Panc1 (cell line): Measurements from ENCODE around the gene CKAP2. TPM values are rescaled to one million over a fixed set of nuclear protein-coding genes. Genes with fewer than 3 reads are reported as not detected.
"Not testable (repeated sequence)": the region's sequence is repeated elsewhere in the genome, so short reads cannot be mapped to it uniquely, and the experiment has no call there.

Experiments used
- ATAC-seq: fragments of 200-7000 bp; cut with Tn5 transposase; 2 replicates; pipeline ENCODE4 v1.9.1; 2020; ENCODE audit warnings: mild to moderate bottlenecking, moderate library complexity
- BruUV-seq: library from RNA; stranded (reverse); fragments of 400-500 nt; replicated peaks from 2 replicates; lab custom pipeline; 2021; lab: Mats Ljungman, UMichigan
- CTCF ChIA-PET: fragments of 300-600 bp; sonication (Branson Sonifier 250); formaldehyde crosslinking; loops from one replicate; lab custom pipeline; 2022; ENCODE audit warnings: antibody characterized with exemption; lab: Charles Lee
- POLR2A ChIA-PET: fragments of 300-600 bp; sonication (Branson Sonifier 250); formaldehyde crosslinking; loops from one replicate; lab custom pipeline; 2022; ENCODE audit warnings: antibody characterized with exemption; lab: Charles Lee
- DNase-seq: peaks from one replicate; pipeline ENCODE4 v3.0.0-alpha.2; 2010; ENCODE audit warnings: low read depth, low spot score
- H3K27ac ChIP-seq: 2 replicates; pipeline ENCODE4 v1.5.1; 2011; ENCODE audit warnings: mild to moderate bottlenecking, low read length, inconsistent platforms
- H3K27me3 ChIP-seq: fragments of 200-500 bp; sonication (Bioruptor generic); 2 replicates; pipeline ENCODE4 v1.6.0; 2014; ENCODE audit warnings: low read length, inconsistent platforms; ENCODE audit not compliant: control insufficient read depth, insufficient read depth
- H3K36me3 ChIP-seq: fragments of 200-500 bp; sonication (Bioruptor generic); 2 replicates; pipeline ENCODE4 v1.5.1; 2014; ENCODE audit warnings: inconsistent platforms, mild to moderate bottlenecking, low read length, moderate library complexity; ENCODE audit not compliant: control insufficient read depth, insufficient read depth
- H3K4me1 ChIP-seq: 2 replicates; pipeline ENCODE4 v1.5.1; 2011; ENCODE audit warnings: inconsistent platforms, mild to moderate bottlenecking, low read length, moderate library complexity; ENCODE audit not compliant: control insufficient read depth, insufficient read depth
- H3K4me3 ChIP-seq, 2 experiments: 2 replicates each; pipeline ENCODE4 v1.5.1; 2011 to 2012; ENCODE audit warnings: low read depth in 2 of 2, low read length in 2 of 2, mild to moderate bottlenecking in 2 of 2, inconsistent platforms in 1 of 2, moderate library complexity in 1 of 2
- H3K9me3 ChIP-seq: fragments of 200-500 bp; sonication (Bioruptor generic); 2 replicates; pipeline ENCODE4 v1.5.1; 2014; ENCODE audit warnings: low read depth, mild to moderate bottlenecking, inconsistent platforms, low read length, moderate library complexity; ENCODE audit not compliant: control insufficient read depth, insufficient read depth
- in situ Hi-C: cut with HindIII; loops from 2 replicates; pipeline ENCODE4 v1.10.0; 2016; ENCODE audit warnings: low sequenced_read_pairs, low pct_unique_long_range_greater_than_20kb
- intact Hi-C: fragments of 100-400 bp; cut with micrococcal nuclease; formaldehyde crosslinking; loops from one replicate; pipeline ENCODE4 v1.10.0; 2022; ENCODE audit not compliant: unreplicated experiment
- total RNA-seq: library from RNA; stranded (reverse); gene quantifications from one replicate; pipeline ENCODE4 v1.2.1, GENCODE V29; 2021; ENCODE audit not compliant: unreplicated experiment

CKAP2 gene
- total RNA-seq, 1 experiment from 2014 or later, result 51.1 TPM

GRCh38 chr13:52480677-52481428 lies 25.6 kb downstream of the CKAP2 start:
- CTCF ChIA-PET, H3K4me3 ChIP-seq, DNase-seq, H3K27me3 ChIP-seq, in situ Hi-C loops, H3K9me3 ChIP-seq, POLR2A ChIA-PET, H3K4me1 ChIP-seq, BruUV-seq, intact Hi-C loops, H3K36me3 ChIP-seq, H3K27ac ChIP-seq: not testable (repeated sequence)
- ATAC-seq, result peak; percentile 63; the same call in 1 of the 2 replicates

- BruUV-seq, CTCF ChIA-PET, ATAC-seq, H3K27ac ChIP-seq, H3K36me3 ChIP-seq, H3K4me3 ChIP-seq, H3K27me3 ChIP-seq, intact Hi-C loops, H3K4me1 ChIP-seq, DNase-seq, H3K9me3 ChIP-seq, in situ Hi-C loops: not testable (repeated sequence)
- POLR2A ChIA-PET, result interaction anchor here (0.6 kb wide), 1 partner anchor 27 kb away, joined by 3 read pairs; no protein-coding TSS in a partner anchor
These were observed 31.8 kb downstream of the CKAP2 start for GRCh38 chr13:52487078-52487477.

- H3K27me3 ChIP-seq, ATAC-seq, H3K4me1 ChIP-seq, H3K36me3 ChIP-seq, CTCF ChIA-PET, BruUV-seq, in situ Hi-C loops, DNase-seq, H3K27ac ChIP-seq, intact Hi-C loops, POLR2A ChIA-PET, H3K9me3 ChIP-seq, H3K4me3 ChIP-seq: not testable (repeated sequence)
These were observed 33.5 kb downstream of the CKAP2 start for GRCh38 chr13:52488763-52489162.

- DNase-seq, CTCF ChIA-PET, in situ Hi-C loops, H3K36me3 ChIP-seq, BruUV-seq, H3K27ac ChIP-seq, H3K4me3 ChIP-seq, POLR2A ChIA-PET, ATAC-seq, H3K27me3 ChIP-seq, intact Hi-C loops, H3K4me1 ChIP-seq, H3K9me3 ChIP-seq: not testable (repeated sequence)
These were observed 35.7 kb downstream of the CKAP2 start for GRCh38 chr13:52491015-52491414.

- H3K36me3 ChIP-seq, in situ Hi-C loops: not testable (repeated sequence)
These were observed 39.0 kb downstream of the CKAP2 start for GRCh38 chr13:52494241-52494640.

GRCh38 chr13:52497979-52498378 lies 42.7 kb downstream of the CKAP2 start:
- BruUV-seq, H3K36me3 ChIP-seq, in situ Hi-C loops, DNase-seq, intact Hi-C loops, POLR2A ChIA-PET, H3K27ac ChIP-seq, H3K9me3 ChIP-seq, H3K4me1 ChIP-seq, H3K4me3 ChIP-seq, CTCF ChIA-PET, ATAC-seq, H3K27me3 ChIP-seq: not testable (repeated sequence)

More at GRCh38 chr13:52494241-52494640, 39.0 kb downstream of the CKAP2 start:
- ATAC-seq, H3K27ac ChIP-seq, POLR2A ChIA-PET, H3K4me3 ChIP-seq, H3K9me3 ChIP-seq, DNase-seq, BruUV-seq, CTCF ChIA-PET, H3K4me1 ChIP-seq, intact Hi-C loops, H3K27me3 ChIP-seq: not testable (repeated sequence)

GRCh38 chr13:52502277-52502676 lies 47.0 kb downstream of the CKAP2 start:
- BruUV-seq, H3K4me3 ChIP-seq, intact Hi-C loops, CTCF ChIA-PET, DNase-seq, POLR2A ChIA-PET, in situ Hi-C loops, H3K9me3 ChIP-seq, H3K36me3 ChIP-seq, ATAC-seq, H3K27ac ChIP-seq, H3K4me1 ChIP-seq, H3K27me3 ChIP-seq: not testable (repeated sequence)
